Kidney capillary endothelial cell (primary cell): Measurements from ENCODE around the gene CR1.
"Not testable (repeated sequence)": the region's sequence is repeated elsewhere in the genome, so short reads cannot be mapped to it uniquely, and the experiment has no call there.

ENCODE experiments used
- DNase-seq: peaks from one replicate; pipeline ENCODE4 v3.0.0-alpha.2; 2018; ENCODE audit warnings: low spot score

CR1 gene

DNA sequence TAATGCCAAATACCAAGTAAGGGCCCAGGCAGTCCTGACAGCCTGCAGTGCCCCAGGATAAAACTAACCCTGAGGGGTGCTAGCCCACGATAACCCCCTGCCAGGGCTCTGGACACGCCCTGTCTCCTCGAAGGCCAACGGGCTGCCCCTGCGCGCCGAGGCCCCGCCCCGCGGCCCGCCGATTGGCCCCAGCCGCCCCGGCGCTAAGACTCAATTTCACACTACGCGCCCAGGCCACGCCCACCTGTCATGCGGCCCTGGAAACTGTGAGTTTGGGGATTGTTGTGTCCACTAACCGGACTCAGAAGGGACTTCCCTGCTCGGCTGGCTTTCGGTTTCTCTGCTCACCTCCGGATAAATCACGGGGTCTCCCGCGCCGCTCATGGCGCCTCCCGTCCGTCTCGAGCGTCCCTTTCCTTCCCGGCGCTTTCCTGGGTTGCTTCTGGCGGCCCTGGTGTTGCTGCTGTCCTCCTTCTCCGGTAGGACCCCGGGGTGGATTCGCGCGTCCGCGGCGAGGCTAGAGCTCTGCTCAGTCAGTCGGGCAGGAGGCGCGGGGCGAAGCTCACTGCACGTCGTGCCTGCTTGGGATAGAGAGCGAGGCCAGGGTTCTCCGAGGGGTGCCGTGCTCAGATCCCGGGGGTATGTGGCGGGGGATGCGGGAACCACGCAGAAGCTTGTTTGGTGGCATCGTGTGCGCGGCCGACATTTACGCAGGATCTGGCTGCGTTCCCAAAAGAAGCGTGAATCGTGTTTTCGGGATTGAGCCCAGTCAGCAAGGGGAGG lies 149.1 kb downstream of the CR1 start, which contains the start of gene CR1L:
CR1L (plus strand) TSS at position 282 of the 783 bp plus-strand sequence; CDS start at position 383, 101 bp downstream.
- DNase-seq: peak; percentile 51

DNA sequence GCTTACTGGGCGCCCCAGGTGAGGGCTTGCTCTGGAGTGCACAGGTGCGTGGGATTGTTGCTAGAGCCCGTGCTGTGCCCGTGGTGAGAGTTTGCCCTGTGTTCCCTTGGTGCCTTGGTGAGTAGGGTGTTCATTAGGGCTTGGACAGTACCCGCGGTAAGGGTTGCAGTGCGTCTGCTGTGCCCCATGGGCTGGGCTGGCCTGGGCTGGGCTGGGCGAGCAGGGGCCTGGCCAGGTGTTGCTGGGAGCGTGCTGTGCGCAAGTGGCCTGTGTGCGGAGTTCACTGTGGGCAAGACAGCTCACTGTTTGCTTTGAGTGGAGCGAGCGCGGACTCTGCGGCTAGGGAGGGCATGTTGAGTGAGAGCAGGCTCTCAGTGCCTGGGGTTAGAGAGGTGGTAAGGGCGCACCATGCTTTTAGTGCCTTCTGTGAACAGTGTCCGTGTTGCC lies 149.7 kb downstream of the CR1 start:
- DNase-seq: no peak

DNA sequence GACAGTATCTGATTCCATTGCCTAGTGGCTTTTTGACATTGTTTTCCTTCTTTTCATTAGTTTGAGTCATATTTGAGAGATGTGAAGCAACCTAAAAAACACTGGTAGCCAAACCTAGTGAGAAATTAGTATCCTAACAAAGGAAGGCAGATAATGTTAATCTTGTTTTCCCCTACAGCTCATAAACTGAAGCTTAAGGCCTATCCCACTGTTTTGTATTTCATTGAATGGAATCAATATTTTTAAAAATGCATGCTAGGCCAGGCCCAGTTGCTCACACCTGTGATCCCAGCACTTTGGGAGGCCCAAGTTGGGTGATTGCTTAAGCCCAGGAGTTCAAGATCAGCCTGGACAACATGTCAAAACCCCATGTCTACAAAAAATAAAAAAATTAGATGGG lies 150.2 kb downstream of the CR1 start:
- DNase-seq: no peak

DNA sequence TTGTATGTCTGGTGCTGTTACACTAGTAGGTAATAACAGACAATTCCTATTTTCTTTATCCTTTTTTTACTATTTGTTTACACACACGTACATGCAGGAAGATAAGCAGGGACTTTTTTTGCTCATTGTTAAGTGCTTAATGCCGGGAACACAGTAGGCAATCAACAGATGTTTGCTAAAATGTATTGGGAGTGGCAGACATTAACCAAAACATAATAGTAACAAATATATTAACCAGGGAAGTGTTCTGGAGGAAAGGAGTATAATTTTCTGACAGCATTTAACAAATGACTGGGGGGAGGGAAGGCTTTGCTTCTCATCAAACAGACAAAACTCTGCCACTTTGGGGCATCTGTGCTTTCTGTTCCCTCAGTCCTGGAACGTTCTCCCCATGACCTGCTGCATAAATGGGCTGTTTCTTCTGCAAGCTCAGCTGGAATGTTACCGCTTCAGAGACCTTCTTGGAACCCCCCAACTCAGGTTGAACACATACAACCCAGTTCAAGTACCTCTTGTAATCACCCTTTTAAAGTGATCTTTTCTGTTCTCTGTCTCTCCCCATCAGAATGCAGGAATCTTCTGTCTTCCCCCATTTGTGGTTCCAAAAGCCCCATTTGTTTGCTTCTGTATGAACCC lies 151.1 kb downstream of the CR1 start:
- DNase-seq: no peak

DNA sequence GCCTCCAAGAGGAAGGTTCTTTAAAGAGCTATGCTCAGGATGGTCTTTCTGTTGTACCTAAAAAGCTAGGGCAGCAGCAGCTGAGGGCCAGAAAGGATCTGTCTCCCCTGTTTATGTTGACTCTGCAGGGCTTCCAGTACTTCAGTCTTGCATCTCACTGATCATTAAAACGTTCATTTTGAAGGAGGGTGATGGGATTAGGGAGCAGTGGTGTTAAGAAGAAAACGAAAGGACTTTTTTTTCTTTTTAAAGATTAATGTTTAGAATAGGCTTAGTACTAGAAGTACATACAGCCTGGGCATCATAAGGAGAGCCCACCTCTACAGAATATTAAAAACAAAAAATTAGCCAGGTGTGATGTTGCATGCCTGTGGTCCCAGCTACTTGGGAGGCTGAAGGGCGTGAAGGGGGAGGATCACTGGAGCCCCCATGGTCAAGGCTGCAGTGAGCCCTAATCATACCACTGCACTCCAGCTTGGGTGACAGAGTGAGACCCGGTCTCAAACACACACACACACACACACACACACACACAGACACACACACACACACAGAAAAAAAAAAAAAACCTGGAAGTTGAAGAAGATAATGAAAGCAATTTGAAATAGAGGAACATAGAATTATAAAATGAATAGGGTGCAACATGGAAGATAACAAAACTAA lies 151.8 kb downstream of the CR1 start:
- no peak for DNase-seq

DNA sequence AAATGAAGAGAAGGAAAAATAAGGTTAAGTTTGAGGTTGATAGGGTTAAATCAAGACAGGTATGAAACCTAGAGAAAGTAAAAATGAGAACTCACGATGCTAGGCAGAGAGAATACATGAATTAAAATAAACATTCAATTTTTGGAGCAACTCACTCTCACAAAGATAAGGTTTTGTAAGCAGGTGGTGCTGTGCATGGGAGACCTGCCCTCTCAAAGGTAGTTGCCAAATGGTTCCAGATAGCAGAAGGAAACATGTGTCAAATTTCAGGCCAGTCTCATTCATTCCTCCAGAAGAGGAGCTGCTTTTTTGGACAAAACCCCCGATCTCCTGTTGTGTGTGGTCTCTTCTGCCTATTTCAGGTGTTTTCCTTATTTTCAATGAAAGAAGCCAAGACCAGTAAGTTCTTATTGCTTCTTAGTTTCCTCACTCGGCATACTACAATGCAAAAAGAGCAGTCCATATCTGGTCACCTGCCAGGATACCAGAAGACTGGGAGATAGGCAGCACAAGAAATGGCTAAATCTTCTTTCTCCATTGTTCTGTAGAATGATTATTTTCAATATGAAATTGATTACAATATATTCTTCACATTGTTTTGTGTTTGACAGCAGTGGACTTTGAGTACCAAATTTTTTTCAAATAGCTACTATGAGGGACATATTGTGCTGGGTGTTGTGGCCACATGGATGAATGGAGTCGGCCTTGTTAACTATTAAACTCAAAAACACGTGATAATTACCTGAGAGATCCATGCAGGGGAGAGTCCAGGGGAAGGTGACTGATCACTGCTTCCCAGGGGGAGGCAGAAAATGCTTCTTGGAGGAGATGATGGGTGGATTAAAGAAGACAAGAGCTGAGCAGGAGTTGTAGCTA lies 152.6 kb downstream of the CR1 start:
- no peak for DNase-seq

DNA sequence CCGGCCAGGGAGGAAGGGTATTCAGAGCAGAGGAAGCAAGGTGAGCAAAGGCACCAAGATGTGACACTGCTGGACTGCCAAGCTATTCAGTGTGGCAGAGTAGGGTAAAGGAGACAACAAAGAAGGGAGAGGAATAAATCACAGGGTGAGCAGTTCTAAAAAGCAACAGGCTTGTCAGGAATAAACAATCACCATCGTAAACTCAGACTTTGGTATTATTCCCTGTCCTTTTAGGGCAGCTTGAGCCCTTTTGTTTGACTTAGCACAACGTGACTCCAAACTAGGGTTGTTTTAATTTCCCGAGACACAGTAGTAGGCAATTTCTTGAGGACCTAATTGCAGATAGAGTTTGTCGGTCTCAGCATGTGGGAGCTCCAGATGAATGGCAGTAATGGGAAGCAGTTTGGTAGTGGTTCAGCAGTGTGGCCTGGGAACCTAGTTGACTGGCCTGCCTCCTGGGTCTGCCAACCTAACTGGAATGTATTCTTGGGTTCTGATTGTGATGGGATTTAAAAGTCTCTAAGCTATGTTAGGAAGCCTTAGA lies 153.3 kb downstream of the CR1 start:
- DNase-seq: no peak

DNA sequence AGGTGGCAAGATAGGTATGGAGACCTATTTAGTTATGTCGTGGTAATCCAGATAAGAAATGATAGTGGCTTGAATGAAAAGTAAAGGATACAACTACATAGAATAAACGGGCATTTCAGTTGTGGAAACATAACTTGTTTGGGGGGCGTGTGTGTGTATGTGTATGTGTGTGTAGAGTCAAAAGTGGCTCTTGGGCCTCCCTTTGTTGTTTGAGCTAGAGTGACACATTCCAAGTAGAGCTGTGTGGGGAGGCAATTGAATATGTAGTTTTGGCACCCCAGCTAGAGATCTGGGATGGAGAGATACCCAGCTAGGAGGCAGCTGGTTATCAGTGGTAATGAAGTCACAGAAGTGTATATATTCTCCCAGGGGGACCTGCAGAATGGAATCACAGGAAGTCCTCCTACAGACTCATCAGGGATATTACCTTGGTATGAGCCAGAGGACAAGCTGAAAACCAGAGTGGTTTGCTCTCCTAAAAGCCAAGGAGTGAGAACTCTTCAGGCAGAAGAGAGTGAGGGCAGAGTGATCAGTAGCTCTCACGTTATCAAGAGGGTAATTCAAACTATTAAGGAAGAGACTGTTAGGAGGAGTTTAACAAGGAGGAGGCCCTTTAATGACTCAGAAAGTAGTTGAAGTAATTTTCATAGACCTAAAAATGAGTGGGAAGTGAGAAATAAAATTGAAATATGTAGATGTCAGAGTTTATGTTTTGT lies 154.1 kb downstream of the CR1 start:
- no peak for DNase-seq

DNA sequence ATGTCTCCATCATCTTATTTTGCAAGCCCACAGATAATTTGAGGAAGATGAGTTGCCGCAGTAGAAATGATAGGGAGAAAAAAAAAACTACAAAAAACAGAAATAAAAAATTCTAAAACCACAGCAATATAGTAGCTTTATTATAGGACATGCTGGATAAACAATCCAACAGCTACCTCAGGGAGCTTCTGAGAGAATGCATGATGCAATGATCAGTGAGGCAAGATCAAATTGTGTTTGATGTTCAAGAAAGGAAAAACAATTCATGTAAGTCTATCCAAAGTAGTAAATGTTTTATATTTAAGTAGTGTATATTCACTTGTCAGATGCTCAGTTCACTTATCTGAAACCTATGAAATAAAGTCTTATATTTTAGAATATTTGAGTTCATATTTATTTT lies 155.6 kb downstream of the CR1 start:
- no peak for DNase-seq

DNA sequence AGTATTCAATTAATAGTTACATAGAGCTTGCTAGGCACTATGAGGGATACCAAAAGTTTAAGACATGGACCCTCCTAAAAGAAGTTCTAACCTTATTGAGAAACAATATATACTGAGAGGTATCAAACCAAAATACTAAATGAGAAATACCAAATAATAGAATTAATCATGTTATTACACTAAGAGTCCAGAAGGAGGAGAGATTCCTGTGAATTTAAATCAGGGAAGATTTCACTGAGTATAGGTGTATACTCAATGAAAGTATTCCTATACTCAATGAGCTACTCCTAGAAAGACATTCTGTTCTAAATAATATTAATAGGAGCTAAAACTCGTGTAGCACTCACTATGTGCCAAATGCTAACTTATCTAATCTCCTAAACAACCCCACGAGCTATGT lies 158.4 kb downstream of the CR1 start:
- no peak for DNase-seq

DNA sequence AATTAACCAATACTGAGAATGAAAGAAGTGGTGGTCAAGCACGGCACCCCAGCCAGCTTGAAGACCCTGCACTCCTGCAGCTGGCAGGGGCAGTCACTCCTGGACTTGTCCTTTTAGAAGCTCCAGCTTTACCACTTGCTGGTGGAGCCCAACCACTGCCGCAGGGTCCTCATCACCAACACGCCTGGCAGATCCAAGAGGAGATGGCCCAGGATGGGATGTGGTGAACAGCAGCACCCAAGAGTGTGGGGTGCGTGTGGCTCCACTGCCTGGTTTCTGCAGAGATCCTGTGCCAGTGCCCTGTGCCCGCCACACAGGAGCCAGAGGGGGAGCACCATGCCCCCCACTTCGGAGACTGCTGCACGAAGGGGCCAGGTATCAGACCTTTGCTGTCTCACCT lies 162.5 kb downstream of the CR1 start:
- no peak for DNase-seq

DNA sequence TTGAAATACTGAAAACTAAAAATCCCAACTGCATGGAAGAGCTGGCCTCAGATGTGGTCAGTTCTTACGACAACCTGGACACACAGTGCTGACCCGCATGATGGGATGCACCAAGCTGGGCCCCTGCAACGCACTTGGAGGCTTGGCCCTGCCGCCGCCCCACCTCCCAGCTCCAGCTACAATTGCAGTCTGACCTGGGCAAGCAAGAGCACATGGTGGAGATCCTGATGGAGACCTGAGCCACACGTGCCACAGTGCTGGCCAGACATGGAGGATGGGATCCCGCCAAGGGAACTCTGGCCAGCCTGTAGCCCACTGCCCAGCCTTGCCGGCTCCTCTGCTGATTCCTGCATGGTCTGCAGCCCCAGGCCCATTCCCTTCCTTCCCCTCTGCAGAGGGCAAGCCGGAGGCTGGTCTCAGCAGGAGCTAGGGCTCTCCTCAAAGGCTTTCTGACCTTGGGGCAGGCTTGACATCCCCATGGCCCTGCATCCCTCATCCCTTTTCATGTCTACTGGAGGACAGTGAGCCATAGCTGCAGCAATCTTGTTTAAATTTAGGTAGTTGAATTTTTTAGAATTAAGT lies 163.0 kb downstream of the CR1 start:
- no peak for DNase-seq

DNA sequence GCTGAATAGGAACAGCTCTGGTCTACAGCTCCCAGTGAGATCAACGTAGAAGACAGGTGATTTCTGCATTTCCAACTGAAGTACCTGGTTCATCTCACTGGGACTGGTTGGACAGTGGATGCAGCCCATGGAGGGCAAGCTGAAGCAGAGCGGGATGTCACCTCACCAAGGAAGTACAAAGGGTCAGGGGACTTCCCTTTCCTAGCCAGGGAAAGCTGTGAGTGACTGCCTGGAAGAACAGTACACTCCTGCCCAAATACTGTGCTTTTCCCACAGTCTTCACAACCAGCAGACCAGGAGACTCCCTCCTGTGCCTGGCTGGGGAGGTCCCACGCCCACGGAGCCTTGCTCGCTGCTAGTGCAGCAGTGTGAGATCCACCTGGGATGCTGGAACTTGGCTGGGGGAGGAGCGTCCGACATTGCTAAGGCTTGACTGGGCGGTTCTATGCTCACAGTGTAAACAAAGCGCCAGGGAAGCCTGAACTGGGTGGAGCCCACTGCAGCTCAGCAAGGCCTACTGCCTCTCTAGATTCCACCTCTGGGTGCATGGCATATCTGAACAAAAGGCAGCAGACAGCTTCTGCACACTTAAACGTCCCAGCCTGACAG lies 163.7 kb downstream of the CR1 start:
- DNase-seq: no peak

DNA sequence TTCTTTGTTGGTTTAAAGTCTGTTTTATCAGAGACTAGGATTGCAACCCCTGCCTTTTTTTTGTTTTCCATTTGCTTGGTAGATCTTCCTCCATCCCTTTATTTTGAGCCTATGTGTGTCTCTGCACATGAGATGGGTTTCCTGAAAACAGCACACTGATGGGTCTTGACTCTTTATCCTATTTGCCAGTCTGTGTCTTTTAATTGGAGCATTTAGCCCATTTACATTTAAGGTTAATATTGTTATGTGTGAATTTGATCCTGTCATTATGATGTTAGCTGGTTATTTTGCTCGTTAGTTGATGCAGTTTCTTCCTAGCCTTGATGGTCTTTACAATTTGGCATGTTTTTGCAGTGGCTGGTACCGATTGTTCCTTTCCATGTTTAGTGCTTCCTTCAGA lies 165.5 kb downstream of the CR1 start:
- not testable (repeated sequence) for DNase-seq

DNA sequence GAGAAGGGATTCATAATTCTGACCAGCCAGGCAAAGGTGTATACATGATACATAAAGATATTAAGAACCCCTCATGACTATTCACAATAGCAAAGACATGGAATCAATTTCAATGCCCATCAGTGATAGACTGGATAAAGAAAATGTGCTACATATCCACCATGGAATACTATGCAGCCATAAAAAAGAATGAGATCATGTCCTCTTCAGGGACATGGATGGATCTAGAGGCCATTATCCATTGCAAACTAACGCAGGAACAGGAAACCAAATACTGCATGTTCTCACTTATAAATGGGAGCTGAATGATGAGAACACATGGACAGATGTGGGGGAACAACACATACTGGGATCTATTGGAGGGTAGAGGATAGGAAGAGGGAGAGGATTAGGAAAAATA lies 170.4 kb downstream of the CR1 start:
- DNase-seq: no peak

DNA sequence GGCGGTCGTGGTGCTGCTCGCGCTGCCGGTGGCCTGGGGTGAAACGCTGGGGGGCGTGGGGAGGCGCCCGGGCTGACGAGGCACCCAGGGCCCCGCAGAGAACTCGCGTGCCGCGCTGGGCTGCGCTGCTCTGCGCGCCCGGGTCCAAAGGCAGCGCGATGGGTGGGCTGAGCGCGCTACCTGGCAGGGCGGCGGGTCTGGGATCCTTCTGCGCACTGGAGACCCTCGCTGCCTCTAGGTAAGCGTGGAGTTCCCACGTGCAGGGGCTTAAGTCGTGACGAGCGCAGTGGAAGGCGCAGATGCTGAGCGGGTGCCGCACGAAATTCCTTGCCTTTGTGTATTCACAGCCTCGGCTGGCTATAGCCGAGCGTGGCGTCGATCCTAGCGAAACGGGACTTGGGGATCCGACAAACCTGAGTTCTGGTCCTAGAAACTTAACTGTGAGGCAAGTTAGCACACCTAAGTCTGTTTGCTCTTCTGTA lies 173.6 kb downstream of the CR1 start:
- DNase-seq: no peak

DNA sequence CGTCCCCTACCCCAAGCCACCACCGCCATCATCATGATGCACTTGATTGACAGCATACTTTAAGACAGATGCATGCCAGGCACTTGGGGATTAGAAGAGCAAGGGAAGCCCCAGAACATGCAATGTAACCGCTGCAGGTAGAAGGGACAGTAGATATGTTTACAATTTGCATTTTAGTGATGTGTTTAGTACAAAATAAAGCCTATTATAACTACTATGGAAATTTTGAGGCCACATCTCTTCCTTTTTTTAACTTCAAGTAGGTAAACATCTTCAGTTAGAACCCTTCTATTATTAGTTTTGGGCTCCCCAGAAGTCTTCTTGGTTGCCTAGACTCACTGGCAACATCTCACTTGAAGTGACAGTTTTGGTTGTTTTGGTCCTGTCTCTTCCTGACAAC lies 174.2 kb downstream of the CR1 start:
- no peak for DNase-seq

DNA sequence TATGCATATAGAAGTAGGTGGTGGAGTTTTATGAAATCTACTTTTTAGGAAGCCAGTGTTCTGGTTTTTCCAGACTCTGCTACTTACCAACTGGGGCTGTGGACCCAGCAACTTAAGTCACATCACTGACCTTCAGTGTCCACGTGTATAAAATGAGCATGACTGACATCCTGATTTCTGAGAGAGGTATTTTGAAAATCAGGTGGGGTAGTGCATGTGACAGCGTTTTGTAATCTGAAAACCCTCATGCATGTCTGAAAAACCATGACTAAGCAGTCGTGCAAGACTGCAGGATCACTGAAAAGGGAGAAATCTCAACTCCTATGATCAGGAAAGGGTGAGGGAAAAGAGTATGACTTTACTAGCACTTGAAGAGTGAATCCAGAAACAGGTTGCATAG lies 175.0 kb downstream of the CR1 start:
- DNase-seq: no peak

DNA sequence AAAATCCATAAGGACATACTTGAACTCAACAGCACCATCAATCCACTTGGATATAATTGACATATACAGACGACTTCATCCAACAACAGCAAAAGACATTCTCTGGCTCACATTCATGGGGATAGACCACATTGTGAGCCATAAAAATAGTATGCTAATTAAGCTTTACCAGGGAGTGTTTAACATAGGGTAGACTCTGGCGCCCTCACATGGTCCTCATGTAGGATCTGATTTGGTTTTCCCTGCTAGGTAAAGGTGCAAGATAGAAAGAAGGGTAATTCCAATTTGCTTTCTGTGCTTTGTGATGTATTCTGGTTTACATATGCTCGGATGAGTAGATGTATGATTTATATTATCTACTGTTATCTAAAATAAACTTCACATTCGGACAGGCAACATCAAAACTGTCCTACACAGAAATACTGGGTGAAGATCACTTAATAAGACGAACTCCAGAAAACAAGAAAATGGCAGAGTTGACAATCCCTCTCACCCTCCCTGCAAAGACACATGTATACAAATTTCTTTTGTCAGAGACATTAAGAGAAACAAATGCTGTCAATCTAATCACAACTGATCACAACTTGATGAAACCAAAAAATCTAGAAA lies 176.7 kb downstream of the CR1 start:
- peak; percentile 4 for DNase-seq

DNA sequence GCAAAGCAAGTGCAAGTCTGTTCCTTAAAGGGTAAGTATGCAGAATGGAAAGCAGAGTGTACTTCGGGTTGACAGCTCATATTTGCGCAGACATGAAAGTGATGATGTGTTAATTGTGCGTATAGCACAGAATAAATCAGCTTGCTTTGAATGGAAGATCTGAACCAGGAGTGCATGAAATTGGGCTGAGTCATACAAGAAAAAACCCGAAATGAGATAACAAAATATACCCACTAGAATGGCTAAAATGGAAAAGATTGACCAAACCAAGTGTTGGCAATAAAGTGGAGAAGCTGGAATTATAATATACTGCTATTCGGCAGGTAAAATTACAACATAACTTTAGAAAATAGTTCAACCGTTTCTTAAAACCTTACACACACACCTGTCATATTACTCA lies 177.4 kb downstream of the CR1 start:
- no peak for DNase-seq
